ENCODE data around the gene STRAP. TPM values are rescaled to one million over a fixed set of nuclear protein-coding genes. Genes with fewer than 3 reads are reported as not detected.
A peak's percentile ranks its signal among the peaks of the same experiment; 100 is the strongest.

STRAP gene
- total RNA-seq: 10 to 100 TPM; 26.5 to 38.8 (median 34.7) TPM

GRCh38 chr12:15882118-15882971 is at the start of gene STRAP:
STRAP (plus strand) TSS chr12:15882387; CDS start chr12:15882708, 321 bp downstream.
- Histone ChIP-seq H3K9me3 (no peaks in the 10 kb centered on the region), H3K27ac (peak within 1 kb of the TSS; percentile 86 to 98 (median 96)), H3K4me3 (peak within 1 kb of the TSS; percentile 54 to 92 (median 76)), H3K27me3 (no peaks in the 10 kb centered on the region), H3K36me3 (no peaks in the 10 kb centered on the region), H3K4me1 (peaks cover 0 to 19% (median 8%) of the 10 kb centered on the region in 4 donors)
- DNase-seq: peak; percentile 97 to 99 (median 98)
- TF ChIP-seq POLR2A (IDR thresholded peaks at IDR 0.05): peak; percentile 96 to 99
- TF ChIP-seq, protein P1, sequence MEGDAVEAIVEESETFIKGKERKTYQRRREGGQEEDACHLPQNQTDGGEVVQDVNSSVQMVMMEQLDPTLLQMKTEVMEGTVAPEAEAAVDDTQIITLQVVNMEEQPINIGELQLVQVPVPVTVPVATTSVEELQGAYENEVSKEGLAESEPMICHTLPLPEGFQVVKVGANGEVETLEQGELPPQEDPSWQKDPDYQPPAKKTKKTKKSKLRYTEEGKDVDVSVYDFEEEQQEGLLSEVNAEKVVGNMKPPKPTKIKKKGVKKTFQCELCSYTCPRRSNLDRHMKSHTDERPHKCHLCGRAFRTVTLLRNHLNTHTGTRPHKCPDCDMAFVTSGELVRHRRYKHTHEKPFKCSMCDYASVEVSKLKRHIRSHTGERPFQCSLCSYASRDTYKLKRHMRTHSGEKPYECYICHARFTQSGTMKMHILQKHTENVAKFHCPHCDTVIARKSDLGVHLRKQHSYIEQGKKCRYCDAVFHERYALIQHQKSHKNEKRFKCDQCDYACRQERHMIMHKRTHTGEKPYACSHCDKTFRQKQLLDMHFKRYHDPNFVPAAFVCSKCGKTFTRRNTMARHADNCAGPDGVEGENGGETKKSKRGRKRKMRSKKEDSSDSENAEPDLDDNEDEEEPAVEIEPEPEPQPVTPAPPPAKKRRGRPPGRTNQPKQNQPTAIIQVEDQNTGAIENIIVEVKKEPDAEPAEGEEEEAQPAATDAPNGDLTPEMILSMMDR (IDR thresholded peaks at IDR 0.05): peak in 2 of 6 experiments; percentile 1 to 7

DNA sequence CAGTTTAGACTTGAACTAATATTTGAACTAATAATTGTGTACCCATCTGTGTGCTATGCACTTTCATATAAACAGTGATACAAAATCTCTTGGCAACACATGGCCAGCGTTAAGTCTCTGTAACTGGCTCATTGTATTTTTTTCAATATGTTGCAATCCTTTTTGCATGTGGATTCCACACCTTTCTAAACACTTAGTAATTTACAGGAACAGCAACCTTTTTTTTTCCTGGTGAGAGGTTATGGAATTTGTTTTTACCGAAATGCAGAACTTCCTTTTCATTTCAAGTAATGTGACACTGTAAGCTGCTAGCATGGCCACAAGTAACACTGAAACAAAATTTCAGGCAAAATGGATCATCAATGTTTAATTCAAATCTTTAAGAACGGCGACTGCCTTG is 47.6 kb upstream of the STRAP start:
- H3K9me3 ChIP-seq: no peaks in the 10 kb centered on the region
- H3K36me3 ChIP-seq: no peaks in the 10 kb centered on the region
- no peaks in the 10 kb centered on the region for H3K27me3 ChIP-seq
- no peak overlapping the region for H3K4me3 ChIP-seq
- H3K4me1 ChIP-seq: no peaks in the 10 kb centered on the region
- no peak overlapping the region for H3K27ac ChIP-seq
- no peak for DNase-seq
- TF ChIP-seq, protein P1 (IDR thresholded peaks at IDR 0.05): no peak
- TF ChIP-seq POLR2A (IDR thresholded peaks at IDR 0.05): no peak

DNA sequence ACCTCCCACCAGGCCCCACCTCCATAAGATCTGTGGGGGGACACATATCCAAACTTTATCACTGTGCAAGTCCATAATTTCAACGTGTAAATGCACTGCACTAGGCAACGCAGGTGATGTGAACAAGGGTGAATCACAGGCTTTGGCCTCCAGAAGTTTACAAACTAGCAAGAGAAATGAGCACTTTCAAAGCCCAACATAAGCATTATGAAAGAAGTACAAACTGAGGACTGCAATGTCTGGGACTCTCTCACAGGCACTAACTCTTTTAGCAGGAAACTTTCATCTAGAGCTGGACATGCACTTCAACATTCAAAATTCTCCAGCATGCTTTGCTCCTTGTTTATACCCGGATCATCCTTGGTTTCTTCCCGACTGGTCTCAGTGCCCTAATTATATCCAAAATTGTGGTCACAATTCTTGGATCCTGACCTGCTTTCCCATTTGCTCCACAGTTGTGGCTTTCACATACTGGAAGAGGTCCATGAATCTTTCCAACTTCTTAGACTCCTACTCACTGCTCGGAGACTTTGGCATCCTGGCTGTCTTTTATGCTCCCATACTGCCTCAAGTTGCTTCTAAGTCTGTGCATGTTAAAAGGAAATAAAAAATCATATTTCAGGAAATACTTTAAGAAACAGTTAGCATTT is 44.9 kb upstream of the STRAP start:
- no peaks in the 10 kb centered on the region for H3K36me3 ChIP-seq
- no peak overlapping the region for H3K4me3 ChIP-seq
- DNase-seq: no peak
- no peak for TF ChIP-seq POLR2A (IDR thresholded peaks at IDR 0.05)
- TF ChIP-seq, protein P1 (IDR thresholded peaks at IDR 0.05): no peak
- H3K27me3 ChIP-seq: no peaks in the 10 kb centered on the region
- H3K4me1 ChIP-seq: no peaks in the 10 kb centered on the region
- H3K27ac ChIP-seq: no peak overlapping the region
- no peaks in the 10 kb centered on the region for H3K9me3 ChIP-seq

- TF ChIP-seq, protein P1 (IDR thresholded peaks at IDR 0.05): no peak
- no peaks in the 10 kb centered on the region for H3K27me3 ChIP-seq
- H3K9me3 ChIP-seq: no peaks in the 10 kb centered on the region
- no peaks in the 10 kb centered on the region for H3K36me3 ChIP-seq
- no peaks in the 10 kb centered on the region for H3K4me1 ChIP-seq
- no peak overlapping the region for H3K4me3 ChIP-seq
- no peak overlapping the region for H3K27ac ChIP-seq
- DNase-seq: no peak
Measured at GRCh38 chr12:15839041-15839440, 43.1 kb upstream of the STRAP start.

GRCh38 chr12:15839682-15840081 is 42.5 kb upstream of the STRAP start:
- H3K27me3 ChIP-seq: no peaks in the 10 kb centered on the region
- H3K4me3 ChIP-seq: no peak overlapping the region
- no peak for DNase-seq
- H3K36me3 ChIP-seq: no peaks in the 10 kb centered on the region
- TF ChIP-seq, protein P1 (IDR thresholded peaks at IDR 0.05): no peak
- no peak for TF ChIP-seq POLR2A (IDR thresholded peaks at IDR 0.05)
- H3K4me1 ChIP-seq: no peaks in the 10 kb centered on the region
- no peak overlapping the region for H3K27ac ChIP-seq
- no peaks in the 10 kb centered on the region for H3K9me3 ChIP-seq
